Astrocyte (in vitro differentiated cells and primary cell): ENCODE results near the gene GRAMD4. TPM values are rescaled to one million over a fixed set of nuclear protein-coding genes. Genes with fewer than 3 reads are reported as not detected.

Experiments used
- DNase-seq: peaks from one replicate; pipeline ENCODE4 v3.0.0-alpha.2; 2010; ENCODE audit warnings: low read depth
- FAIRE-seq: peaks from 2 replicates; lab custom pipeline; 2011; peaks lifted over from hg19 to GRCh38; lab: Jason Lieb, UNC
- H2AFZ ChIP-seq: 2 replicates; pipeline ENCODE4 v1.6.0; 2012; ENCODE audit warnings: low read depth, low read length, inconsistent platforms
- H3K27ac ChIP-seq: 2 replicates; pipeline ENCODE4 v1.5.1; 2011; ENCODE audit warnings: low read depth, low read length, inconsistent platforms
- H3K27me3 ChIP-seq: 2 replicates; pipeline ENCODE4 v1.6.0; 2011; ENCODE audit warnings: low read length, inconsistent platforms; ENCODE audit not compliant: insufficient read depth
- H3K36me3 ChIP-seq: 2 replicates; pipeline ENCODE4 v1.5.1; 2011; ENCODE audit warnings: low read length, inconsistent platforms; ENCODE audit not compliant: insufficient read depth
- H3K4me1 ChIP-seq: 2 replicates; pipeline ENCODE4 v1.5.1; 2011; ENCODE audit warnings: low read length, inconsistent platforms; ENCODE audit not compliant: insufficient read depth
- H3K4me2 ChIP-seq: 2 replicates; pipeline ENCODE4 v1.6.0; 2012; ENCODE audit warnings: low read length, inconsistent platforms
- H3K4me3 ChIP-seq: 2 replicates; pipeline ENCODE4 v1.5.1; 2011; ENCODE audit warnings: low read depth, mild to moderate bottlenecking, low read length, inconsistent platforms; ENCODE audit not compliant: insufficient read depth
- H3K79me2 ChIP-seq: 2 replicates; pipeline ENCODE4 v1.6.0; 2012; ENCODE audit warnings: mild to moderate bottlenecking, low read length, inconsistent platforms; ENCODE audit not compliant: insufficient read depth
- H3K9ac ChIP-seq: 2 replicates; pipeline ENCODE4 v1.6.0; 2012; ENCODE audit warnings: mild to moderate bottlenecking, low read length, inconsistent platforms
- H3K9me3 ChIP-seq: 2 replicates; pipeline ENCODE4 v1.5.1; 2012; ENCODE audit warnings: low read depth, mild to moderate bottlenecking, low read length, inconsistent platforms; ENCODE audit not compliant: insufficient read depth
- H4K20me1 ChIP-seq: 2 replicates; pipeline ENCODE4 v1.6.0; 2012; ENCODE audit warnings: low read length, inconsistent platforms; ENCODE audit not compliant: insufficient read depth
- H3K27ac Mint-ChIP-seq: one replicate; pipeline ENCODE4 v1.8.0; 2021; ENCODE audit warnings: mild to moderate bottlenecking, mixed read lengths; ENCODE audit not compliant: unreplicated experiment
- H3K27me3 Mint-ChIP-seq: one replicate; pipeline ENCODE4 v1.8.0; 2021; ENCODE audit warnings: low read depth, mixed read lengths; ENCODE audit not compliant: unreplicated experiment
- H3K36me3 Mint-ChIP-seq: one replicate; pipeline ENCODE4 v1.8.0; 2021; ENCODE audit warnings: low read depth, mixed read lengths; ENCODE audit not compliant: unreplicated experiment
- H3K4me1 Mint-ChIP-seq: one replicate; pipeline ENCODE4 v1.8.0; 2021; ENCODE audit warnings: low read depth, mixed read lengths; ENCODE audit not compliant: unreplicated experiment
- H3K4me3 Mint-ChIP-seq: one replicate; pipeline ENCODE4 v1.8.0; 2021; ENCODE audit warnings: mild to moderate bottlenecking, moderate library complexity, mixed read lengths; ENCODE audit not compliant: unreplicated experiment
- H3K9me3 Mint-ChIP-seq: one replicate; pipeline ENCODE4 v1.8.0; 2021; ENCODE audit warnings: mild to moderate bottlenecking, mixed read lengths; ENCODE audit not compliant: unreplicated experiment
- EZH2 ChIP-seq: IDR thresholded peaks from 2 replicates; pipeline ENCODE4 v1.6.1; 2012; ENCODE audit warnings: mild to moderate bottlenecking, low read length, inconsistent platforms; ENCODE audit not compliant: insufficient read depth
- total RNA-seq: library from RNA; stranded (reverse); gene quantifications from 2 replicates; pipeline ENCODE4 v1.2.1, GENCODE V29; 2021
- TF ChIP-seq, protein P1 (sequence below): IDR thresholded peaks from 2 replicates; pipeline ENCODE4 v1.5.1; 2011; ENCODE audit warnings: low read depth, mild to moderate bottlenecking, inconsistent platforms, low read length, moderate library complexity; ENCODE audit not compliant: insufficient read depth

The GRAMD4 gene
- total RNA-seq, 1 donor from 2014 or later: 17.8 TPM

DNA sequence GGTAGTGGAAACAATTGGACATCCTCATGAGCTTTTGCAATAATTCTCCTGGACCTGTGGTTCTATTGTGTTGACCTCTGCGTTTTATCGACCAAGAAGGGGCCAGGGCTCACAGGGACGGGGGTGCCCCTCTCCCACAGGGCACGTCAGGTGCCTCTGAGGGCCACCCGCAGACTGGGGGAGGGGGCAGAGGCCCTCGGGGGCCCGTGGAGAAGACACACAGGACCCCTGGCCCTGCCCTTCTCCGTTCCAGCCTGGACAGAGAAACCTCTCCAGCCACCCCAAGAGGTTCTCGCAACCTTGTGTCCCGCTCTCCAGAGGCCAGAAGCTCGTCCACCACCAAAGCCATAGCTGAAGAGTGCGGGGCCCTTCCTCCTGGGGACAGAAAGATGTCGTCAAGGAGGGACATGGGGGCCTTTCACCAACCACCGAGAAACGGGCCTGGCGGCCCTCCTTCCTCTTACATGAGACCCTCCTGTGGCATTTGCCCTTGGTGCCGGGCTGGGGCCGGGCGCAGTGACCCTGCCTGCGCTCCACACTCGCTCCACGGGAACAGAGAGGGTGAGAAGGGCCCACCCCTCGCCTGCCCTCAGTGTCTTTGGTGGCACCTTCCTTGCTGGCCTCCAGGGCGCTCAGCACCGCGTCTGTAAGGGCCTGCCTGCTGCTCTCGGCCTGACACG lies 57.3 kb downstream of the GRAMD4 start:
- Histone ChIP-seq H3K27ac (no peak overlapping the region), H3K36me3 (no peaks in the 10 kb centered on the region), H2AFZ (no peak overlapping the region), H4K20me1 (no peaks in the 10 kb centered on the region), H3K4me3 (no peak overlapping the region), H3K4me1 (no peaks in the 10 kb centered on the region), H3K9me3 (no peaks in the 10 kb centered on the region), H3K27me3 (no peaks in the 10 kb centered on the region), H3K4me2 (no peak overlapping the region), H3K9ac (no peak overlapping the region), H3K79me2 (no peaks in the 10 kb centered on the region)
- FAIRE-seq (no peak), DNase-seq (no peak)
- Mint-ChIP-seq H3K4me1 (no peaks in the 10 kb centered on the region), H3K27me3 (no peaks in the 10 kb centered on the region), H3K36me3 (no peaks in the 10 kb centered on the region), H3K9me3 (no peaks in the 10 kb centered on the region), H3K4me3 (no peak overlapping the region), H3K27ac (no peak overlapping the region)
- TF ChIP-seq, protein P1, sequence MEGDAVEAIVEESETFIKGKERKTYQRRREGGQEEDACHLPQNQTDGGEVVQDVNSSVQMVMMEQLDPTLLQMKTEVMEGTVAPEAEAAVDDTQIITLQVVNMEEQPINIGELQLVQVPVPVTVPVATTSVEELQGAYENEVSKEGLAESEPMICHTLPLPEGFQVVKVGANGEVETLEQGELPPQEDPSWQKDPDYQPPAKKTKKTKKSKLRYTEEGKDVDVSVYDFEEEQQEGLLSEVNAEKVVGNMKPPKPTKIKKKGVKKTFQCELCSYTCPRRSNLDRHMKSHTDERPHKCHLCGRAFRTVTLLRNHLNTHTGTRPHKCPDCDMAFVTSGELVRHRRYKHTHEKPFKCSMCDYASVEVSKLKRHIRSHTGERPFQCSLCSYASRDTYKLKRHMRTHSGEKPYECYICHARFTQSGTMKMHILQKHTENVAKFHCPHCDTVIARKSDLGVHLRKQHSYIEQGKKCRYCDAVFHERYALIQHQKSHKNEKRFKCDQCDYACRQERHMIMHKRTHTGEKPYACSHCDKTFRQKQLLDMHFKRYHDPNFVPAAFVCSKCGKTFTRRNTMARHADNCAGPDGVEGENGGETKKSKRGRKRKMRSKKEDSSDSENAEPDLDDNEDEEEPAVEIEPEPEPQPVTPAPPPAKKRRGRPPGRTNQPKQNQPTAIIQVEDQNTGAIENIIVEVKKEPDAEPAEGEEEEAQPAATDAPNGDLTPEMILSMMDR: no peak
- TF ChIP-seq EZH2: no peak

DNA sequence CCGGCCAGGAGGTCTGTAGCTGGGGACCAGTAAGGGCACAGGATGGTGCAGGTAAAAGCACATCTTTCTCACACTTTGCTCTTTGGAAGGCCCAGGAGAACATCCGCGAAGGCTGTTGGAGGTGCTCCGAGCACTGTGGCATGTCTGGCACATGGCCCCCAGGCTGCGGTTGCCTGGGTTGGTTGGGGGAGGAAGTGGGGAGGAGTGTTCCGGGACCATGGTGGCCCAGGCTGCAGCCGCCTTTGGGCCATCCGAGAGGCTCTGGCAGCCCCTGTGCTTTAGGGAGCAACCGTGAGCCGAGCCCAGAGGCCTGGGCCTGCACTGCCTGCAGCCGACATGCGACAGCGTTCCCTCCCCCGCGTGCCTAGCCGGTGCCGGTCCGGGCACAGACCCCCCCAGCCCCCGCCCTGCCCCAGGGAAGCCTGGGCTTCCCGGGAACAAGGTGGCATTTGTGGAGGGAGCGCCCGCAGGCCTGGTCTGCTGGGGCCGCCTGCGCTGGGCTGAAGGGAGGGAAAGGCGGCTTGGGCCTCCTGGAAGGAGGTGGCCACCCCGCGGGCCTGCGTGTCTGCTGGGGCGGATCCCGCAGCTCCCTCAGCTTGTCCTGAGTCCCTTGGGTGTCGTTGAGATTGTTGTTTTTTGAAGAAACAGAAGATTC lies 57.9 kb downstream of the GRAMD4 start:
- Histone ChIP-seq H3K4me2 (no peak overlapping the region), H2AFZ (no peak overlapping the region), H4K20me1 (no peaks in the 10 kb centered on the region), H3K4me3 (no peak overlapping the region), H3K79me2 (no peaks in the 10 kb centered on the region), H3K9me3 (no peaks in the 10 kb centered on the region), H3K27ac (no peak overlapping the region), H3K9ac (no peak overlapping the region), H3K36me3 (no peaks in the 10 kb centered on the region), H3K27me3 (no peaks in the 10 kb centered on the region), H3K4me1 (no peaks in the 10 kb centered on the region)
- Mint-ChIP-seq H3K36me3 (no peaks in the 10 kb centered on the region), H3K4me1 (no peaks in the 10 kb centered on the region), H3K27me3 (no peaks in the 10 kb centered on the region), H3K9me3 (no peaks in the 10 kb centered on the region), H3K27ac (no peak overlapping the region), H3K4me3 (no peak overlapping the region)
- TF ChIP-seq, protein P1: no peak
- TF ChIP-seq EZH2: no peak
- DNase-seq: no peak
- FAIRE-seq: no peak
